ENCODE results near the gene SV2C. TPM values are rescaled to one million over a fixed set of nuclear protein-coding genes. Genes with fewer than 3 reads are reported as not detected.
A peak's percentile ranks its signal among the peaks of the same experiment; 100 is the strongest.

The SV2C gene
- total RNA-seq, 1 experiment from 2014 or later, result not detected

GRCh38 chr5:76341651-76342334, 258.6 kb downstream of the SV2C start:
- DNase-seq (ENCODE audit: low read depth), result no peak

DNA sequence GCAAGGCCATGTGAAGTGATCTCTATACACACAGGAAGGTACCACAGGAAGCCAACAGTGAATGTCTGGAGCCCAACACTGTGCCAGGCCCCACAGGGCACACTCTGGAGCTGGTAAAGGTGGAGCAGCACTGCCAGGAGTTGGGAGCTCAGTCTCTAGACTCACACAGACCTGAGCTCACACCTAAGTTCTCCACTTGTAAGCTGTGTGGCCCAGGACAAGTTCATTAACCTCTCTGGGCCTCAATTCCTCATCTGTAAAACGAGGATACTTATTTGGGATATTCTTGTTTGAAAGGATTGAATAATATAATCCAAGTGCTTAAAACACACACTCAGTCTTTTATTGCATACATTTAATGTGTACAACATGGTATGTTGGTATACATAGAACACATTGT, 259.3 kb downstream of the SV2C start:
- no peak for DNase-seq (ENCODE audit: low read depth)

DNA sequence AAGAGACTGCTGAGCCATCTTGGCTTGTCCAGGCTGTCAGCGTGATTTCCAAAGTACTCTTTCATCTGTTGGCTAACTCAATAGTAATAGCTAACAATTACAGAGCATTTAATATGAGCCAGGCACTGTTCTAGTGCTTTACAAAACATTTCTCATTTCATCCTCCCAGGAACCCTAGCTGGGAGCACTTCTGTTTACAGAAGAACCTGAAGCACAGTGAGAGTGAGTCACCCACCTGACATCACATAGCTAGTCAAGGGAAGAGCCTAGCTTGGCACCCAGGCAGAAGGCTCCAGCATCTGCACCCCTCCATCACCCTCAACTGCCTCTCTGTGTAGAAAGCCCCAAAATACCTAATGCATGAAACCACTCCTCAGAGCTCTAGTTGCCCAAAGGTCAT, 262.4 kb downstream of the SV2C start:
- no peak for DNase-seq (ENCODE audit: low read depth)

GRCh38 chr5:76351176-76351575, 268.0 kb downstream of the SV2C start:
- no peak for DNase-seq (ENCODE audit: low read depth)

DNA sequence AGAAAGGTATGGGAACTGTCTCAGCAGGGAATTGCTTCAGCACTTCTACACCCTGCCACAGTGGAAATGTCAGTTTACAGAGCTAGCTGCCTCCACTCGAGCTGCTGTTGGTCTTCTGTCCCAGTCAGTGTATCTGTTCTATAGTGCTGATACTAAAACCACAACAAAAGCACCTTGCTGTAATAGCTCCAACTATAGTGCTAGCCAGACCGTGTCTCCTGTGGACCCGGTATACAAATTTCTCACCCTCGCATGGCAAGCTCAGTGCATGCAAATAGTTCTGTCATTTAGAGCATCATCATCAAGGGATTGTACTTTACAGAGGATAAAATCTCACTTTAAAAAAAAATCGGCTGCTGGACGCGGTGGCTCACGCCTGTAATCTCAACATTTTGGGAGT, 268.4 kb downstream of the SV2C start:
- no peak for DNase-seq (ENCODE audit: low read depth)

- no peak for DNase-seq (ENCODE audit: low read depth)
Observed at GRCh38 chr5:76356887-76357286, 273.7 kb downstream of the SV2C start.

GRCh38 chr5:76363352-76364225, 280.4 kb downstream of the SV2C start:
- peak; percentile 16 for DNase-seq (ENCODE audit: low read depth)

GRCh38 chr5:76364226-76364589, 281.0 kb downstream of the SV2C start:
- DNase-seq (ENCODE audit: low read depth), result no peak

DNA sequence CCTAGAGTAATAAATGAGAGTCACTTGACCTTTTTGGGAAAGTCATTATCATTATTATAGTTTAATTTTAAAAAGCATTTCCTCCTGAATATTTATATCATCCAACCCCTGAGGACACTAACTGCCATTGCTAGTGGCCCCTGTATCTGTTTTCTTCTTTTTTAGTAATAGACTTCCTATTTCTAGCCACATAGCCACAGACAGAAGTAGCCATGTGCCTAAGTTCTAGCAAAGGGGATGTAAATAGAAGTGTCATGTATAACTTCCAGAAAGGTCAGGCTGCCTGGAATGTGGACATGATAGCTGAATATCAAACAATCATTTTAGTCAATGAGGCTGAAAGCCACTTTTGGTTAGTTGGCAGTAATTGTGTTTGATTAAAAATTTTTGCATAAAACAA, 282.4 kb downstream of the SV2C start:
- DNase-seq (ENCODE audit: low read depth), result no peak

DNA sequence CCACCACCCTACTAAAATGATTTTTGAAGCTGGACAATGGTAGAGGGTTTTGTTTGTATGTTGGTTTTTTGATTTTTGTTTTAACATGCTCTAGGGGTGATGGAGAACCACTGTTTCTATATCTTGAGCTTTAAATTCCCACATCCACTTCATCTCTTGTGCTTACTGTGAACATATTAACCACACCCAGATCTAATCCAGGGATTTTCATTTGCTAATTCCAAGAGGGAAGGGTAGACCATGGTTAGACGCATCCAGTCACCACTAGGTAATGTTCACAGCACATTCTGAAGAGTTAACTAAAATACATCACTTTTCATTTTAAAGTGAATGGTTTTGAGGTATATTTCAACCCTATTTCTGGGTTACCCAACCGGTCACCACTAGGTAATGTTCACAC, 283.4 kb downstream of the SV2C start:
- DNase-seq (ENCODE audit: low read depth), result no peak

DNA sequence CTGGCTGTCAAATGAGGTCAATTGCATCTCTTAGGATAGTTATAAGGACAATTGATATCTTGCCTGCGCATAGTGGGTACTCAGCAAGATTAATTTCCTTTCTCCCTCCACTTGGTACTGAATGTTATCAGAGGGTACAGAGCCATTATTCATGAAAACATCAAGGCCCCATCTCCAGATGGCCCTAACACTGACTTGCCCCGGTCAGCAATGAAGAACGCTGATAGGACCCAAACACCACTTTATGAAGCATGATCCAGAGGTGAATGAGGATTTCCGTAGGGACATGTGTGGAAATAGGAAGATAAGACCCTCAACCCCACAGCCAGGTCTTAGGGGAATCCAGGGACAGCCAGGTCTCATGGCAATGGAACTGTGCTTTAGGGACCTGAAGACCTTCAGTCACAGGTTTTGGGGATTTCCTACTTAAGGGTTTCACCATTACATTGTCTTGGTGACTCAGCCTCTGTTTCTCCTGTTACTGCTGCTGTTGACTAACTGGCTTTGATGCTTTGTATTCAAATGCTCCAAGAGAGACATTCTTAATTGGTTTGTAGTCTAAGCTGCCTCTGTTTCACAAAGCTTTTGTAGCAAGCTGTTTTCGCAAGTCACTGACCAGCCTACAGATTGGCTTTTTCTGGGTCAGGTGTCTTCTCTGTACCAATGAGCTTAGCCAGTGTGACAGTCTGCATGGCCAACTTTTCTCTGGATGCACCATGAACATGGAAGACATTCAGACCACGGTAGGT, 284.6 kb downstream of the SV2C start:
- DNase-seq (ENCODE audit: low read depth), result peak; percentile 37

DNA sequence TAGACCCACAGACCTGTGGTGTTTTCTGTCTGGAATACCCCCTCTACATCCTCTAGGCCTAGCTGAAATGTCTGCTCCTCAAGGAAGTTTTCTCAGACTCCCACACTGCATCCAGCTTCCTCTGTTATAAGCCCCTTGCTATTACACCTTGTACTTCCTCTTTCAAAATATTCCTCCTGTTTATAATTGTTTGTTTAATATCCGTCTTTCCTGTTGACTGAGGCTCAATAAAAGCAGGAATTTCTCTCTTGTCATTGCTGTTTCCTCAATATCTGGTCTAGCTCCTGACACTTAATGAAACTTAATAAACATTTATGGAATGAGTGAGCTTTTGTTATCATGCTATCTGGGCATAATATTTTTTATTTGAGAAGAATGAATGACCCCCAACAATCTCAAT, 285.8 kb downstream of the SV2C start:
- DNase-seq (ENCODE audit: low read depth), result no peak

- DNase-seq (ENCODE audit: low read depth), result peak; percentile 5
Observed at GRCh38 chr5:76369668-76370067, 286.5 kb downstream of the SV2C start.

- peak; percentile 38 for DNase-seq (ENCODE audit: low read depth)
Observed at GRCh38 chr5:76371960-76372322, 288.8 kb downstream of the SV2C start.

DNA sequence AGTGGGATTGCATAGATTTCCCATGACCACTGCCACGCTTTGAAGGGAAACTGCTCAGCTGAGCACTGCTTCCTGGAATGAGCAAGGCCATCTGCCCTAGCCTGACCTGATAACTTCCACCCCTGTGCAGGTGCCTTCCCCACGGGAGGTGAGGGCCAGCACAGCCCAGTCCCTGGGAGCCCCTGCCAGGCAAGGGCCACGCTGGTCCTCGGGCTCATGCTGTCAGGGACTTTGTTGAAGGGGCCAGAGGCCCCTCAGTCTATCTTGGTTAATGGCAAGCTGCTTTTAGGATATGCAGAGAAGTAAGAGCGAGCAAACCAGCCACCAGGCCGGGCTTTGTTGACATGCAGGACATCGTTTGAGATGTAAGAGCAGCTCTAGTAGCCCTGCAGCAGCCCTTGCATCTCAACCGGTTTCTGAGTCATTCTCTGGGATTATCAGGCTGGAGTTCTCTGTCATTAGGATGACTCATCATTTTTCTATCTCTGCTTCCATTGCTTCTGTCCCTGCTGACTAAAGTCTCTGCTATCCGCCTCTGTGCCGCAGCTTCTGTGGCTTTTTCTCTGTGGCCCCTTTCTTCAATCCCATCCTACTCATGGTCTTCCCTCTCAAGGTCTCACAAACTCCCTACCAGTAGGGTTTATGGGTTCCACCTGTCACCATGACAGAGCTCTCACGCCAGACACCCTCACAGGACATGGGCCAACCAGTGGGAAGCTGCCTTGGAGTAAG, 289.3 kb downstream of the SV2C start:
- DNase-seq (ENCODE audit: low read depth), result peak; percentile 94

GRCh38 chr5:76376148-76376865, 293.1 kb downstream of the SV2C start:
- peak; percentile 49 for DNase-seq (ENCODE audit: low read depth)

- no peak for DNase-seq (ENCODE audit: low read depth)
Observed at GRCh38 chr5:76376866-76377230, 293.7 kb downstream of the SV2C start.

DNA sequence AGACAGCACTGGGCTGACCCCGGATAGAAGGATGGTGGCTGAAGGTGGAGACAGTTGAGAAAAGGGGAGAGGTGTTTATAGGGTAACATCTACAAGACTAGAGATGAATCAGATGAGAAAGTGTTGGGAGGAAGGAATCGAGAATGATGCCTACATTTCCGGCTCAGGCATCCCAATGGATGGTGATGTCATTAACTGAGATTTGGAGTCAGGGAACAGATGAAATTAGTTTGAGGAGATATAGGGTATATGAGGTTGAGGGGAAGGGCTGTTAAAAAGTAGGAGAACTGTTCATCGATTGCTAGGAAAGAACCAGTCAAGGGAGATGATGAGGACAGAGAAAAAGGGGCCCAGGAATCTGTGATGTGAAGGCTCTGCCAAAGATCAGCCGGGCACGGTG, 295.2 kb downstream of the SV2C start:
- no peak for DNase-seq (ENCODE audit: low read depth)

GRCh38 chr5:76379316-76379715, 296.1 kb downstream of the SV2C start:
- DNase-seq (ENCODE audit: low read depth), result peak; percentile 31

DNA sequence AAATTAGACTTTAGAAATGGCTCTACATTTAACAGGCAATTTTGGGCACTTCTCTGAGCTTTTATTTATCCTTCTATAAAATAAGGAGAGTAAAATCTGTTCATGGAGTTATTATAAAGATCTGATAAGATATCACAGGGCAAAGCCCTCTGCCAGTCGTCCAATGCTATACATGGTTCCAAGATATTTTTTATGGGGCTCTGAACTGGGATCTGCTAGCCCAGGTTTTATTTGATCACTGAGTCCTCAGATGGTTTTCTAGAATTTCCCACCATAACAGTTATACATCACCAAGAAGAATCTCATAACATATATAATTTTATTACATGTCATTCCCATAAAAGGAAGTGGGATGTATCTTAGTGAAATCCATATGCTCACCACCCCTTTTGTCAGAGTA, 296.7 kb downstream of the SV2C start:
- DNase-seq (ENCODE audit: low read depth), result no peak

- no peak for DNase-seq (ENCODE audit: low read depth)
Observed at GRCh38 chr5:76380346-76381066, 297.3 kb downstream of the SV2C start.
